Peyer's patch (tissue), 4 donors: Measurements from ENCODE around the gene MGAT5.

ENCODE experiments used
- POLR2A ChIP-seq, 2 donors: fragments of 450-650 bp; IDR thresholded peaks; one replicate each; pipeline ENCODE4 v1.5.1; 2017; ENCODE audit warnings: antibody characterized with exemption in 2 of 2, mild to moderate bottlenecking in 2 of 2, moderate library complexity in 2 of 2
- TF ChIP-seq, protein P1 (sequence below), 6 experiments: fragments of 450-650 bp in 4 of 6; fragments of 200-600 bp in 2 of 6; sonication (generic) in 1 of 6; IDR thresholded peaks; one replicate each; pipeline ENCODE4 v1.5.1; 2017 to 2019; ENCODE audit warnings: antibody characterized with exemption in 6 of 6, mild to moderate bottlenecking in 3 of 6, moderate library complexity in 1 of 6

DNA sequence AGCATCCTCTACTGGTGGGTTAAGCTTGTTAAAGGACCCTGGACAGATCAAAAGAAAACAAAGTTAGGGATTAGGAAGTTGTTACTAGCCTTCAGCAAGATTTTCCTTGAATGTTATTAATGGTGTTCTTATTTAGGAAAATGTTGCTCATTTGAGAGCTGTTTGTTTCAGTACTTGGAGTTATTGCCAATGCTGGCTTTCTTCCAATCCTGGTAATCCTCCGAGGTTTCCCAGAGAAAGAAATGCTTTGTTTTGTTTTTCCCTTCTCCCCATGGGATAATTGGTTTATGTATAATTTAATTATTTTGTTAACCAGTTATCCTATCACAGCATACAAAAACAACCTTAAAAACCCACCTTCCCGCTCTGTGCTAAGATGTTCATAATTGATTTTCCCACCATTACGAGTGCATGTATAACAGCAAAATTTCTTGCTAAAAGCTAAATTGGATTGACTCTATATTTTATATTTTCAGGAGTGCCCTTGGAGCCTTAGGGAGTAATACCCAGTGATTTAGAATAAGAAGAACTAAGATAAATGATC is 79.8 kb downstream of the MGAT5 start:
- TF ChIP-seq, protein P1, sequence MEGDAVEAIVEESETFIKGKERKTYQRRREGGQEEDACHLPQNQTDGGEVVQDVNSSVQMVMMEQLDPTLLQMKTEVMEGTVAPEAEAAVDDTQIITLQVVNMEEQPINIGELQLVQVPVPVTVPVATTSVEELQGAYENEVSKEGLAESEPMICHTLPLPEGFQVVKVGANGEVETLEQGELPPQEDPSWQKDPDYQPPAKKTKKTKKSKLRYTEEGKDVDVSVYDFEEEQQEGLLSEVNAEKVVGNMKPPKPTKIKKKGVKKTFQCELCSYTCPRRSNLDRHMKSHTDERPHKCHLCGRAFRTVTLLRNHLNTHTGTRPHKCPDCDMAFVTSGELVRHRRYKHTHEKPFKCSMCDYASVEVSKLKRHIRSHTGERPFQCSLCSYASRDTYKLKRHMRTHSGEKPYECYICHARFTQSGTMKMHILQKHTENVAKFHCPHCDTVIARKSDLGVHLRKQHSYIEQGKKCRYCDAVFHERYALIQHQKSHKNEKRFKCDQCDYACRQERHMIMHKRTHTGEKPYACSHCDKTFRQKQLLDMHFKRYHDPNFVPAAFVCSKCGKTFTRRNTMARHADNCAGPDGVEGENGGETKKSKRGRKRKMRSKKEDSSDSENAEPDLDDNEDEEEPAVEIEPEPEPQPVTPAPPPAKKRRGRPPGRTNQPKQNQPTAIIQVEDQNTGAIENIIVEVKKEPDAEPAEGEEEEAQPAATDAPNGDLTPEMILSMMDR (IDR thresholded peaks at IDR 0.05), result no peak
- TF ChIP-seq POLR2A (IDR thresholded peaks at IDR 0.05), result no peak
